HUES64 (cell line): ENCODE results near the gene SERINC3.

ENCODE experiments used
- H3K27ac ChIP-seq: 2 replicates; pipeline ENCODE4 v1.7.0; 2013; ENCODE audit warnings: low read depth, low read length, inconsistent platforms
- H3K27me3 ChIP-seq: 2 replicates; pipeline ENCODE4 v1.6.1; 2013; ENCODE audit warnings: mild to moderate bottlenecking, low read length; ENCODE audit not compliant: insufficient read depth
- H3K36me3 ChIP-seq: 2 replicates; pipeline ENCODE4 v1.6.1; 2013; ENCODE audit warnings: mild to moderate bottlenecking, low read length; ENCODE audit not compliant: insufficient read depth
- H3K4me1 ChIP-seq: 2 replicates; pipeline ENCODE4 v1.6.1; 2013; ENCODE audit warnings: mild to moderate bottlenecking, low read length, moderate library complexity; ENCODE audit not compliant: insufficient read depth
- H3K4me3 ChIP-seq: 2 replicates; pipeline ENCODE4 v1.5.1; 2013; ENCODE audit warnings: mild to moderate bottlenecking, low read length, moderate library complexity
- H3K9ac ChIP-seq: 2 replicates; pipeline ENCODE4 v1.6.1; 2013; ENCODE audit warnings: mild to moderate bottlenecking, low read depth, low read length
- H3K9me3 ChIP-seq: 2 replicates; pipeline ENCODE4 v1.6.1; 2013; ENCODE audit warnings: low read depth, low read length; ENCODE audit not compliant: insufficient read depth
- WGBS: fragments of 150-250, 120-280 bp; methylation state at CpG from one replicate; pipeline ENCODE4 v1.1.7; 2013; ENCODE audit warnings: missing lambda C conversion rate; 5-methylcytosine and 5-hydroxymethylcytosine counted together

SERINC3 gene

DNA sequence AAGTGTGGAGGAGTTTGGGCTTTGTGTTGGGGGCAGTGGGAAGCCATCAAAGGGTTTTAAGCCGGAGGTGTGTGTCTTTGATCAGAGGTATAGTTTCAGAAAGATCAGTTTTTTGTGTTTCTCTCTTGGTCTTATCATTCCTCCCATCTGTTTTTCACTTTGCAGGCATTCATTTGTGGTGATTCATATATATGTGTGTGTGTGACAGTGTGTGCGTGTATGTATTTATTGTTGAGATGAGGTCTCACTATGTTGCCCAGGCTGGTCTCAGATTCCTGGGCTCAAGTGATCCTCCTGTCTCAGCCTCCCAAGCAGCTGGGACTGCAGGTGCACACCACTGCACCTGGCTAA, 11.1 kb upstream of the SERINC3 start:
- no peaks in the 10 kb centered on the region for H3K27me3 ChIP-seq
- no peaks in the 10 kb centered on the region for H3K36me3 ChIP-seq
- peak overlapping the region; percentile 15; the same call in 1 of the 2 replicates for H3K9ac ChIP-seq
- no peak overlapping the region for H3K27ac ChIP-seq
- H3K4me1 ChIP-seq: peaks cover 5% of the 10 kb centered on the region; the same call in 1 of the 2 replicates
- WGBS: 73% methylated on average over 2 of the region's 2 CpGs
- no peaks in the 10 kb centered on the region for H3K9me3 ChIP-seq
- peak overlapping the region; percentile 84 for H3K4me3 ChIP-seq

DNA sequence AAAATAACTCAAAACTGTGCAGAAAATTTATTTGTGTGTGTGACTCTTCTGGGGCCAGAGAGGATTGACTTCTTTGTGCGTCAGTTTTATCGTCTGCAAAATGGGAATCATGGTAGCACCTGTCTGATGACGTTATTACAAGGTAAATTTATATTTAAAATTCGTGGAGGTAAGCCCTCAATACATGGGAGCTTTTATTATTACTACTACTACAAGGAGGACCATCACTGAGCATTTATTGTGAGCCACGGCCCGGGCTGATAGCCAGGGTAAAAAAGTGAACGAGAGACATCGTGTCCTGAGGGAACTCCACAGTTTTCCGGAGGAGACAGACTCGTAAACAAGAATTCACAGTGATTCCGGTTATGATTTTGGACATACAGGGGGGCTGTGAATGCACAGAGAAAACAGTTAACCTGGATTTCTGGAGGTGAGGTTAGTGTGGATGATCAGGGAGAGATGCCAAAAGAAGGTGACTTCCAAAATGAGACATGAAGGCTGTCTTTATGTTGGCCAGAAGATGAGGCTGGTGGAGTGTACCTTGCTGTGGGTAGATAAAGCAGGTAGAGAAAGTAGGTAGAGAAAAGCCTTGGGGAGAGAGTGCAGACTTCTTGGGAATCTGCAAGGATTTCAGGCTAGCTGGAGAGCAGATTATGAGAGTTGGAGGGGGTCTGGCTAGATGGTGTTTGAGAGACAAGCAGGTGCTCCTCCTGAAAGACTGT, 10.6 kb upstream of the SERINC3 start:
- H3K27me3 ChIP-seq: no peaks in the 10 kb centered on the region
- H3K36me3 ChIP-seq: no peaks in the 10 kb centered on the region
- H3K4me1 ChIP-seq: peaks cover 5% of the 10 kb centered on the region; the same call in 1 of the 2 replicates
- no peak overlapping the region; the same call in 1 of the 2 replicates for H3K27ac ChIP-seq
- WGBS: 28% methylated on average over 10 of the region's 11 CpGs
- no peaks in the 10 kb centered on the region for H3K9me3 ChIP-seq
- peak overlapping the region; percentile 84 for H3K4me3 ChIP-seq
- H3K9ac ChIP-seq: peak overlapping the region; percentile 84

DNA sequence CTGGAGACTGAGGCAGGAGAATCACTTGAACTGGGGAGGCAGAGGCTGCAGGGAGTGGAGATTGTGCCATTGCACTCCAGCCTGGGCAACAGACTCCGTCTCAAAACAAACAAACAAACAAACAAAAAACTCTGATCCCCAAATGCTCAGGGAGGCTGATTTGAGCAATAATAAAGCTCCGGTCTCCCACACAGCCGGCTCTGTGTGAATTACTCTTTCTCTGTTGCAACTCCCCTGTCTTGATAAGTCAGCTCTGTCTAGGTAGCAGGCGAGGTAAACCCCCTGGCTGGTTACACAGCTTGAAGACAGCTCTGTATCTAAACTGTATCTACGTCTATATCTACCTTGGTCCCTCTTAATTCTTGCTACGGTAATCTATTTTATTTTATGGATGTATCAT, 6.4 kb upstream of the SERINC3 start:
- Histone ChIP-seq H3K36me3 (no peaks in the 10 kb centered on the region), H3K9ac (no peak overlapping the region), H3K4me3 (no peak overlapping the region), H3K9me3 (no peaks in the 10 kb centered on the region), H3K27me3 (no peaks in the 10 kb centered on the region), H3K4me1 (peaks cover 16% of the 10 kb centered on the region), H3K27ac (no peak overlapping the region)
- WGBS: 89% methylated on average over 5 of the region's 6 CpGs

DNA sequence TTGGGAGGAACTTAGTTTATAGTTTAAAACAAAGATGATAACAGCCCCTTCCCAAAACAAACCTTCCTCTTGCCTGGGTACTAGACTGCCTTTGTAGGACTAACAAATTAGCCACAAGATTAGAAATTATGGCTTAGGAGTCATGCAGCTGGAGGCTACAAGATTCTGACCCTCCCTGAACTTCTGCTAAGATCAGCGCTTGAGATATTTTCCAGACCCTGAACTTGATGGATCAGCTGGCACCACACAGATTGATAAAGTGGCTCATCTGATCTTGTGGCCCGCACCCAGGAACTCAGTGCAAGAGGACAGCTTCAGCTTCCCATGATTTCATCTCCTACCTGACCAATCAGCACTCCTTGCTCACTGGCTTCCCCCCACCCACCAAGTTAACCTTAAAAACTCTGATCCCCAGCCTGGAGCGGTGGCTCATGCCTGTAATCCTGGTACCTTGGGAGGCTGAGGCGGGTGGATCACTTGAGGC, 5.9 kb upstream of the SERINC3 start:
- H3K4me3 ChIP-seq: no peak overlapping the region
- H3K4me1 ChIP-seq: peaks cover 16% of the 10 kb centered on the region
- 93% methylated on average over 4 of the region's 4 CpGs for WGBS
- H3K36me3 ChIP-seq: no peaks in the 10 kb centered on the region
- H3K9ac ChIP-seq: no peak overlapping the region
- no peaks in the 10 kb centered on the region for H3K9me3 ChIP-seq
- H3K27ac ChIP-seq: no peak overlapping the region
- no peaks in the 10 kb centered on the region for H3K27me3 ChIP-seq

DNA sequence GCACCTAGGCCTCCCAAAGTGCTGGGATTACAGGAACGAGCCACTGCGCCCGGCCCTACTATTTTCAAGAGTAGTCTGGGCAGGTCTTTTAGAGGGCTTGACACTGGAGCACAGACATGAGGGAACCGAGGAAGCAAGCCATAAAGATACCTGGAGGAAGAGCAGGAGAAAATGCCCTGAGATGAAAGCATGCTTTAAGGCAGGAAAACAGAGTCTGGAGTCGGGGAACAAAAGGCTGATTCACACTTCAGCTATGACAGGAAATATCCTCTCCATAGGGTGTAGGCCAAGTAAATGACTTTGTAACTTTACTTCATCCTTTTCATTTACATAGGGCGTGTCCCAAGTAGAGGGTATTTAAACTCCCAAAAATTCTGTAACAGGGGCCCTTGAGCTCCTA, 4.3 kb upstream of the SERINC3 start:
- Histone ChIP-seq H3K27ac (peak overlapping the region; percentile 84), H3K36me3 (no peaks in the 10 kb centered on the region), H3K9ac (peak overlapping the region; percentile 44; the same call in 1 of the 2 replicates), H3K4me3 (no peak overlapping the region), H3K27me3 (no peaks in the 10 kb centered on the region), H3K9me3 (no peaks in the 10 kb centered on the region), H3K4me1 (peaks cover 17% of the 10 kb centered on the region)
- WGBS: 40% methylated on average over 6 of the region's 6 CpGs

DNA sequence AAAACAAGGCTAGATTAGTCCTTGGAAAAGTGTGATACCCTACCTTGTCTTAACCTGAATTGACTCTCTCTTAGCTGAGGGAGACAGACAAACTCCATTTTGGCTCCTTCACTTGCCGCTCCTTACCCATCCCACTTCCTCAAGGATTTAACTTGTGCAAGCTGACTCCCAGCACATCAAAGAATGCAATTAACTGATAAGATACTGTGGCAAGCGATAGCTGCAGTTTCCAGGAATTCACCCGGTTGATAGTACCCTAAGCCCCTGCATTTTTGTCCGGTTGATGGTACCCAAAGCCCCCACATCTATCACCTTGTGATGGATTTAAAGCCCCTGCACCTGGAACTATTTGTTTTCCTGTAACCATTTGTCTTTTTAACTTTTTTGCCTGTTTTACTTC, 1.9 kb upstream of the SERINC3 start:
- Histone ChIP-seq H3K9ac (no peak overlapping the region), H3K27me3 (no peaks in the 10 kb centered on the region), H3K27ac (peak overlapping the region; percentile 55; the same call in 1 of the 2 replicates), H3K9me3 (no peaks in the 10 kb centered on the region), H3K36me3 (no peaks in the 10 kb centered on the region), H3K4me3 (no peak overlapping the region), H3K4me1 (peaks cover 28% of the 10 kb centered on the region)
- WGBS: 55% methylated on average over 4 of the region's 4 CpGs

DNA sequence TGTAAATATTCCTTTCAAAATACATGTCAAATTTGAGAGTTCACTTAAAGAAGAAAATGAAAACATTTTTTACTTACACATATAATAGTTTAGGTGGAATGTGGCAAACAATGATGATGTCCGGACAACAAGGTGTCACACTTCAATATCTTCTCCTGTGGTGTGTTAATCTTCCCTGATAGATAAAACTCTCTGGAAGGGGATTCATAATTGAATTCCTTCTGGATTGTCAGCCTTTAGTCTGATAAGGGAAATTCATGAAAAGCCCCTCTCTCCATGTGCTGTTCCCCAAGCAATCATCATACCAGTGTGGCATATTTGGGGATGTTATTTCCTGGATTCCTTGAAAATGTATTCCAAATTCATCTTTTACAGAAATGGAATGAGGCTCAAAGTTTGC, 971 bp upstream of the SERINC3 start:
- no CpG with 5 or more reads among the region's 1 CpG for WGBS

DNA sequence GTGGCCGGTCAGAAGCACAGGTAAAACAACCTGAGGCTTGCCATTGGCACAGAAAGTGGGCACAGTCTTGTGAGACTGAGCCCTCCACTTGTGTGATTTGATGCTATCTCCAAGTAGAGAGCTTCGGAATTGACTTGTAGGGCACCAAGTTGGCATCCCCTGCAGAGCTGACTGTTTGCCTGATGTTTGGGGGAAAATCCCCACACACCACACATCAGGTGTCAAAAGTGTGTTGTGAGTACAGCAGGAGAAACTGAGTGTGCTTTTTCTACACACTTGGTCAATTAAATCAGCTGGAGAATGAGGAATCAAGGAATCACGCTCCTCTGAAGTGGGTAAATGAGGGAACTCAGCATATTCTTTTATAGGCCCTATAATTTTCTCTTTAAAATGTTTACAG, 989 bp downstream of the SERINC3 start:
- H3K4me1 ChIP-seq: peaks cover 28% of the 10 kb centered on the region
- no peaks in the 10 kb centered on the region for H3K36me3 ChIP-seq
- H3K9ac ChIP-seq: peak overlapping the region; percentile 75; the same call in 1 of the 2 replicates
- peak overlapping the region; percentile 88 for H3K4me3 ChIP-seq
- no peaks in the 10 kb centered on the region for H3K27me3 ChIP-seq
- H3K9me3 ChIP-seq: no peaks in the 10 kb centered on the region
- no peak overlapping the region; the same call in 1 of the 2 replicates for H3K27ac ChIP-seq
- WGBS: 80% methylated on average over 3 of the region's 3 CpGs

More for the DNA sequence above, 971 bp upstream of the SERINC3 start:
- Histone ChIP-seq H3K27ac (peak overlapping the region; percentile 55; the same call in 1 of the 2 replicates), H3K9ac (no peak overlapping the region), H3K36me3 (no peaks in the 10 kb centered on the region), H3K4me3 (no peak overlapping the region), H3K9me3 (no peaks in the 10 kb centered on the region), H3K27me3 (no peaks in the 10 kb centered on the region), H3K4me1 (peaks cover 28% of the 10 kb centered on the region)

DNA sequence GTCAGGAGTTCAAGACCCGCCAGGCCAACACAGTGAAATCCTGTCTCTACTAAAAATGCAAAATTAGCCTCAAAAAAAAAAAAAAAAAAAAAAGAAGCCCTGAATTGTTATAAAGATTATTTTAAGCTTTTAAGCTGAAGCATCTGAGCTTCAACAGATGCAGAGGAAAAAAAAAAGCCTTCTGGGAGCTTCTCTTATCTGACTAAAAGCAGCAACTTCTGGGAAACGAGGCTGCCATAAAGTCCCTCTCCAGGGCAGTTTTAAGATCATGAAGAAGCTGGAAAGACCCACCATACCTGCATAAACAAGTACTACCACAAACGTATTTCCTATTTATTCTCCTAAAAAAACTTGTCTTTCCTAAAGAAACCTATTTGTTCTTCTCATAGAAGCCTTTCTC, 3.6 kb downstream of the SERINC3 start:
- H3K27me3 ChIP-seq: no peaks in the 10 kb centered on the region
- H3K9ac ChIP-seq: no peak overlapping the region
- no peaks in the 10 kb centered on the region; the same call in 1 of the 2 replicates for H3K36me3 ChIP-seq
- no peaks in the 10 kb centered on the region for H3K9me3 ChIP-seq
- no peak overlapping the region for H3K4me3 ChIP-seq
- H3K27ac ChIP-seq: no peak overlapping the region
- H3K4me1 ChIP-seq: peaks cover 17% of the 10 kb centered on the region
- WGBS: 86% methylated on average over 3 of the region's 3 CpGs

DNA sequence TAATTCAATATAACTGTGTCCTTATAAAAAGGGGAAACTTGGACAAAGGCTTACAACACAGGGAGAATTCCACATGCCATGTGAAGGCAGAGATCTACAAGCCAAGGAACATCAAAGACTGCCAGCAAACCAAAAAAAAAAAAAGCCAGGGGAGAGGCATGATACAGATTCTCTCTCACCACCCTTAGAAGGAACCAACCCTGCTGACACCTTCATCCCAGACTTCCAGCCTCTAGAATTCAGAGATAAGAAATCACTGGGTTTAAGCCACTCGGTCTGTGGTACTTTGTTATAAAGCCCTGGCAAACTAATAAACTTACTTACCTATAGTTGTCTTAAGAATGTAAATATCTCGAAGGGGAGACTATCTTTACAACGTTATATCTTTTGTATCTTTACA, 4.4 kb downstream of the SERINC3 start:
- no peak overlapping the region for H3K4me3 ChIP-seq
- no peak overlapping the region for H3K27ac ChIP-seq
- no peaks in the 10 kb centered on the region for H3K9me3 ChIP-seq
- H3K36me3 ChIP-seq: peaks cover 6% of the 10 kb centered on the region; the same call in 1 of the 2 replicates
- H3K27me3 ChIP-seq: no peaks in the 10 kb centered on the region
- H3K9ac ChIP-seq: no peak overlapping the region
- WGBS: 75% methylated on average over 1 of the region's 3 CpGs
- H3K4me1 ChIP-seq: peaks cover 15% of the 10 kb centered on the region

DNA sequence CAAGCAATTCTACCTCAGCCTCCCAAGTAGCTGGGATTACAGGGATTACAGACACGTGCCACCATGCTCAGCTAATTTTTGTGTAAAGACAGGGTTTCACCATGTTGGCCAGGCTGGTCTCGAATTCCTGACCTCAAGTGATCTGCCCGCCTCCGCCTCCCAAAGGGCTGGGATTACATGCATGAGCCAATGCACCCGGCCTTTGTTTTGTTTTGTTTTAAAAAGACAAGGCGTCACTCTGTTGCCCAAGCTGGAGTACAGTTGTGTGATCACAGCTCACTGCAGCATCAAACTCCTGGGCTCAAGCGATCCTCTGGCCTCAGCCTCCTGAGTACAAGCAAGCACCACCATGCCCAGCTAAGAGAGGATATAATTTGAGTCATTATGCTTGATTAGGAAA, 5.4 kb downstream of the SERINC3 start:
- WGBS: 86% methylated on average over 7 of the region's 7 CpGs
- H3K9ac ChIP-seq: no peak overlapping the region
- H3K4me1 ChIP-seq: peaks cover 13% of the 10 kb centered on the region
- peaks cover 11% of the 10 kb centered on the region for H3K36me3 ChIP-seq
- H3K27me3 ChIP-seq: no peaks in the 10 kb centered on the region
- H3K9me3 ChIP-seq: no peaks in the 10 kb centered on the region
- H3K4me3 ChIP-seq: no peak overlapping the region
- no peak overlapping the region for H3K27ac ChIP-seq
